GM21717 (cell line): ENCODE measurements around the gene BCAP31.
"Not testable (repeated sequence)": the region's sequence is repeated elsewhere in the genome, so short reads cannot be mapped to it uniquely, and the experiment has no call there.

Source experiments
- ATAC-seq: cut with Tn5 transposase; IDR thresholded peaks from one replicate; pipeline ENCODE4 v1.9.1; 2021; ENCODE audit warnings: mild to moderate bottlenecking, moderate library complexity; ENCODE audit not compliant: unreplicated experiment

The BCAP31 gene

GRCh38 chrX:153717445-153717844, 6.7 kb downstream of the BCAP31 start:
- ATAC-seq = no peak

DNA sequence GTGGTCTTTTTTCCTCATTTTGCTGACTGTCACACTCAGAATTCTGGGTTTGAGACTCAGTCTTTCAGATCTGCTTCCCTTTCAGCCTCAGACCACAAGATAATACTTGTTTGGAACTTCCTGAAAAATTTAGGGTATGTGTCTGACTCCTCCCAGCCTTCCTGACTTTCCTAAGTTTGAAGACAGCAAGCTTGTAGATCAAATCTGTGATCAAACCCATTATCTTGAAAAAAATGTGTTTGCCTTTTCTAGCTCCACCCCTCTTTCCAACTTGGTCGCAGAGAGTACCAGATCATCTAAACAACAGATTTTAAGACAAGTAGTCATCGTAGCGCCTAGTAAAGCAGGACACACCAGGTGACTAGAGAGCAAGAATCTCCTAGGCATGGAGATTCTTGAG, 9.9 kb downstream of the BCAP31 start:
- ATAC-seq = no peak

DNA sequence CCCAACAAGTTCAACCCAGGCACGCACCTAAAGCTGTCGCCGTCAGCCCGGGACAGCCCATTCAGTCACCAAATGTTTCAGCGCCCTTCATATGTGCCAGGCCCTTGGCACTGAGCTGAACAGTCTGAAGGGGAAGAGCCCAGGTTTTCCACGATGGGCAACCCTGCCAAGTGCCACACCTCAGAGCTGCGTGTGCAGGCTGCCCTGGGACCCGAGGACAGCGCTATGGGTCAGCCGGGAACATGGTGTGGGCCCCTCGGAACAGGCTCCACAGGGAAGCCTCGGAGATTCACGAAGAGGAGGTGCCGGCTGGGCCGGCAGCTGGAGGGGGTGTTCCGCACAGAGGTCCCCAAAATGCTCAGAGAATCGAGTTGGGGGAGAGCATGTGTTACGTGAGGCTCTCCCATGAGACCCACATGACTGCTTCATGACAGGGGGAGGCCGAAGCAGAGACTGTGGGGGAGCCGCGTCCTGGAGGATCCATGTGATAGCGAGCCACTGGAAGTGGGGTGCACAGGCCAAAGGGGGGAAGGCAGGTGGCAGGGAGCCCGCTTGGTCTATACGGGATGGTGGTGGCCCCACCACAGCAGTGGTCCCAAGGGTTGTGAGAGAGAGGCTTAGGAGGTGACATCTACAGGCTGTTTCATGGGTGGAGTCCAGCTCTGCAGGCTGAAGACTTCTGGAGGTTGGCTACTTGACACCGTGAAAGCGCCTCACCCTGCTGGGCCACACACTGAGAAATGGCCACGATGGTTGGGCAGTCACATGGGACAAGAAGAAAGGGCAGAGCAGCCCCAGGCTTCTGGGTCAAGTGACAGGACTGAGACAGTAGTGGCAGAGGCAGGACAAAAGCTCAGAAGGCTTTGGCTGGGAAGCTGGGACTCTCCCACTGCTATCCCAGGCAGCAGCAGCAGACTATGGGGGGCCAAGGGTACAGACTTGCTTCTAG, 14.2 kb downstream of the BCAP31 start:
- ATAC-seq = no peak

GRCh38 chrX:153708415-153708814, 15.8 kb downstream of the BCAP31 start:
- no peak for ATAC-seq

DNA sequence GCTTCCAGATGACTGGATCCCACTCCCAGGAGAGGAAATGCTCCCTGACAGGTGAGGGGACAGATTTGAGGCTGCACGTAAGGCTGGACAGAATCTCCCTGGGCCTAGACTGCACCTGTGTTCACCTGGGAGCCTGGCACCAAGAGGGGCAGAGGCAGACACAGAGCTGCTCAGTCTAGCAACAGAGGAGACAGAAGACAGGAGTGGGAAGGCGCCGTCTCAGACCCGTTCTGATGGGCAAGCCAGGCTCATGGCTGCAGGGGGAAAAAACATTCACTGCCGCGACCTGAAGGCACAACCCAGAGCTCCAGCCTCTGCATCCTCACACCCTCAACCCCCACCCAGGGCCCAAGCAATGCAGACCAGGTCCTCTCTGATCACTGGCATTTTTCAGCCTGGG, 16.8 kb downstream of the BCAP31 start:
- no peak for ATAC-seq

DNA sequence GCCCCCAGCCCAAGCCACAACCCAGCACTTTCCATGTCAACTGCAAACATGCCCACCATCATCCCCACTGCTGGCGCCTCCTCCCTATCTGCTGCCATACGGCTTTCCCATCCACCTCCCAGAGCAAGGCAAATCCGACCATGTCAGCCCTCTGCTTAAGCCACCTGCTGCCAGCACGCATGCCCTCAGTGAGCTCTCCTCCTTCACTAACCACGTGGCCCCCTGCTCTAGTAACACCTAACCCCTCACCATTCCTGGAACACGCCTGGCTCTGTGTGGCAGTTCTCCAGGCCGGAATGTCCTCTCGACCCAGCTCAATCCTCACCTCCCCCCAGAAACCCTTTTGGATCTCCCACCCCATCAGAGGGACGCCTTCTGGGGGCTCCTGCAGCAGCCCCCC, 17.4 kb downstream of the BCAP31 start:
- no peak for ATAC-seq

DNA sequence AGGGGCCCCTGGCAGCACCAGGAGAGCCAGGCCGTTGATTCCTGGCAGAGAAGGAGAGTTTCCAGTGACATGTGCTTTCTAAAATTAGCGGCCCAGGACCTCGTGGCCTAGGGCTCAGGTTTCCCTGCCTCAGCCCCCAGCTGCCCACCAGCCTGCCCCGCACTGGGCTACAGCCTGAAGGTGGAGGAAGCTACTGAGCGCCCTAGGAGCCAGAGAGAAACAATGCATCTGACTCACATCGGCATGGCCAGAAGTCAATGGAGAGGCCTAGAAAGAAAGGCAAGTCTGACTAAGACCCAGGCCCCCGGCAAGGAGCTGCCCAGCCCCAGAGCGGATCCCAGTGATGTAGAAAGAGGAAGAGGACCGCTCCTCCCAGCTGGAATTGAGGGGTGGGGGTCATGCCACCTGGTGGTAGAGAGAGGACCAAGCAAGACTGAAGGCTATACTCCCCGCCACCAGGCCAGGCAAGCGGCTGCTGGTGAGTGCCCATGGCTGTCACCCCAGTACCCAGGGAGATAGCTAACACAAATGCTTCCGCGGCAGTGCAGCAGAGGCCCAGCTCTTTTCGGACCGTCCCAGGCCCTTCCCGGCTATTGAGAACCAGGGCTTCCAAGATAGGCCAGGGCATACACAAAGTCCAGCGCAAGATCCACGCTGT, 18.7 kb downstream of the BCAP31 start:
- ATAC-seq = not testable (repeated sequence)

GRCh38 chrX:153704631-153705402, 19.4 kb downstream of the BCAP31 start:
- ATAC-seq = not testable (repeated sequence)

DNA sequence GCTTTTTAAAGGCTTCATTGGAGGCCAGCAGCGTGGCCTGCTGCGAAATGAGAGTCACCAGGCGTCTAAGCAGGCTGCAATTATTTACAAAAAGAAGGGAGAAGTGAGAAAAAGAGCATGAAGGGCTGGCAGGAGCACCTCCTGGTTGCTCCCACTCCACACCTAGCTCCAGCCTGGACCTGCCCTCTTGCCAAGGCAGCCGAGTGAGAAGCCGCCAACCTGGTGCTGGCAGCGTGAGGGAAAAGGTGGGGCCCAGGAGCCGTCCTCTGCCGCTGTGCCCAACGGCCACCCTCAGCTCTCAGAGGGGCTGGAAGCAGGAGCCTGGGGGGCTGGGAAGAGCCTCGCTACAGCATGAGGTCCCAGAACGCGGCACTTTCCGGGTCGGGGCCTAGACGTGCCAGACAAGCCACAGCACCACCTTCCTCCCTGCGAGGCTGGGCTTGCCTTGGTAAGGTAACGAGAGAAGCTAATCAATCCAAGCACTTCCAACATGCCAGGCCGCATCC, 20.1 kb downstream of the BCAP31 start:
- no peak for ATAC-seq

DNA sequence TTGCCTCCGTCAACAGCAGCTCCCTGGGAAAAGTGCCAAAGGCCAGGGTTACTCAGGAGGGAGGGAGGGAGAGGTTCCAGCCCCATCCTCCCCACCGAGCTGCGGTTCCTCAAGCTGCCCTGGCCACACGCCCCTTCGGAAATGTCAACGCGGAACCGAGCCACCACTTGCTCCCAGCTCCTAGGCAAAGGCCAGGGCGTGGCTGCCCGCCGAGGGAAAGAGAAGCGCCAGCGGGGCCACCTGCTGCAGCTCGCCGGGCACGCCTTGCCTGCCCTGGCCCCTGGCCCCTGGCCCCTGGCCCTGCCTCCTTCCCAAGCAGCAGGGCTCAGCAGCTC, 21.2 kb downstream of the BCAP31 start:
- ATAC-seq = no peak

- no peak for ATAC-seq
Measured at GRCh38 chrX:153702336-153703035, 21.7 kb downstream of the BCAP31 start.

DNA sequence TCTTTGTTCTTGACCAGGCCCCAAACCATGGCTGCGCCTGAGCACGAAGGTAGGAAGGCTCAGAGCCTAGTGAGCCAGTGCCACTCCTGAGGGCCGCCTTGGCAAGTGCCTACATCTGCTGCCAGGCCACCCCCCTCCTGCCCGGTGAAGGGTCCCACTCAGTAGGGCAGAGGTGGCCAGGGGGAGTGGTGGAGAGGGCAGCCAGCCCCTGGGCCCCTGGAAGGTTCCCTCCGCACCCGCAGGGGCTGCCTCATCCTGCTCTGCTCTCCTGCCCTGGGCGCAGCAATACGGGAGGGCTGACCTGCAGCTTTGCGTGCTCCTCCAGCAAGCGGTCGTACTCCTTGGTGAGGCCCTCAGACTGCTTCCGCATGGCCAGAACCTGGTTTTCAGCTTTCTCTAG, 22.5 kb downstream of the BCAP31 start:
- ATAC-seq = no peak

DNA sequence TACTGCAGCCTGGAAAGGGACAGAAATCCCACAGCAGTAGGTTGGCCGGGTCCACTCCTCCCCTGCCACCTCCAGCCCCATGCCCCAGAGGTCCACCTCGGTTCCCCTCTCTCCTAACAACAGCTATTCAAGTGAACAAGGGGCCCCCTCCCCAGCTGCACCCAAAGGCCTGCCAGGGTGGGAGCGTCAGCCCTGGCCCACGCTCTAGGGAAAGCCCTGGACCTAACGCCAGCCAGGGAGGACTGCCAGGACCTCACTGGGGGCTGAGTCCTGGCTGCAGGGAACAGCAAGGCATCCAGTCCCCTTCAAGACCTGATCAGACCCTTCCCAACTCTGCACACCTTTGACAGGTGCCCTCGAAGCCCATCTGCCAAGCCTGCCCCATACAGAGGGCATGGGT, 23.2 kb downstream of the BCAP31 start:
- no peak for ATAC-seq

- no peak for ATAC-seq
Measured at GRCh38 chrX:153700376-153700945, 23.7 kb downstream of the BCAP31 start.

- not testable (repeated sequence) for ATAC-seq
Measured at GRCh38 chrX:153699784-153700371, 24.3 kb downstream of the BCAP31 start.

DNA sequence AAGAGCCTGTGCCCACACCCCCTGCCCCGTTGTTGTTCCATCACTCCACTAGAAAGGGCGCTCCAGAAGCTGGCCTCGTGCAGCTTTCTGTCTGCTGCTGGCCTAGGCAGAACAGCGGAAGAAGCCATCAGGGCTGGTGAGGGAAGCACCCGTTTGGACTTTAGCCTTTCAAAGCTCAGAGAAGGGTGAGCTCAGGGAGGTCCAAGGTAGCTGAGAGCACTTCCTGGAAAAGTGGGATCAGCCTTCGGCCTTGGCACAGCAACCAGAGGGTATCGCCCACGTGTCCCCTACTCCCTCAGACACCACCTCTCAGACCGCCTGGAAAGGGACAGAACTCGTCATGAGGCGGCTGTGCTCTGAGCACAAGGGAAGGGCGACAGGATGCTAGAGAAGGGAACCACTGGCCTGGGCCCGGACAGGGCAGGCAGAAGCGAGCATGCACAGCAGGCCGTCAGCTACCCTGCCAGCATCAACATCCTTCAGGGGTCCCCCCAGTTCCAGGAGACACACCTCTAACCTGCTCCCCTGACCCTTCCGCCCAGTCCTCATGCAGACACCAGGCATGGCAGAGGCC, 24.9 kb downstream of the BCAP31 start:
- not testable (repeated sequence) for ATAC-seq

GRCh38 chrX:153697924-153698865, 26.0 kb downstream of the BCAP31 start:
- ATAC-seq = no peak

DNA sequence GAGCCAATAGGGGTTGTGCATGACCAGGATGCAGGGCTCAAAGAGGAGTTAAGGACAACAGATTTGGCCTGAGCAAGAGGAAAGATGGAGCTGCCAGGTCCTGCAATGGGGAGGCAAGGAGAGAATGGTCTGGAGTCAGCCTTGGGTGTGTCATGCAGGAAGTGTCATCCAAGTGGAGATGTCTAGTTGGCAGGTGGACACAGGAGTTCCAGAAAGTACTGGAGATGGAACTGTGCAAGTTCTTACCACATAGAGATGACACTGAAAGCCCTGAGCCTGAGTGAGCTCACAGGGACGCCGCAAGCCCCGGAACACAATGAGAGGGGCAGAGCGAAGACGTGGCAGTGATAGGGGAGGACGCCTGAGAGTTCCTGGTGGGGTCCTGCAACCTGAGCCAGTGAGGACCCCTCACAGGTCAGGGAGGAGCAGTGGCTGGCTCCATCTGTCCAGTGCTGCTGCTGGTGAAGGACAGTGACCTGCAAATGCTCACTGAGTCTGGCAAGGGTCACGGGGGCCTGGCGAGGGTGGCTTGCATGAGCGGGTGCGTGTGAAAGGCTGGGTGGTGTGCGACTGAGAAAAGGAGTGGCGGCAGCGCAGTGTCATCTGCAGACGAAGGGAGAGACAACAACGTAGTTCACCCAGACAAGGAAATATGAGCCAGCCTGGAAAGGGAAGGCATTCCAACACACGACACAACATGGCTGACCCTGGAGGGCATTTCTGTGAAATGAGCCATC, 27.0 kb downstream of the BCAP31 start:
- ATAC-seq = not testable (repeated sequence)
